Activated naive CD4-positive, alpha-beta T cell treated with anti-CD3 and anti-CD28 coated beads, Interleukin-2, amount 10 ng/mL, durations not matched to agents 7 days and 5 days (primary cell): Measurements from ENCODE around the gene BRICD5.

Experiments used
- CTCF ChIA-PET: fragments of 350-600 bp; sonication (Branson Sonifier 250); formaldehyde crosslinking; loops from one replicate; lab custom pipeline; 2021; ENCODE audit warnings: antibody characterized with exemption; lab: Charles Lee
- DNase-seq: peaks from one replicate; pipeline ENCODE4 v3.0.0-alpha.2; 2020
- H3K27ac Mint-ChIP-seq: one replicate; pipeline ENCODE4 v1.8.0; 2021; ENCODE audit warnings: mild to moderate bottlenecking, moderate library complexity, mixed read lengths
- H3K27me3 Mint-ChIP-seq: one replicate; pipeline ENCODE4 v1.8.0; 2021; ENCODE audit warnings: mild to moderate bottlenecking, mixed read lengths
- H3K36me3 Mint-ChIP-seq: one replicate; pipeline ENCODE4 v1.8.0; 2021; ENCODE audit warnings: mixed read lengths
- H3K4me1 Mint-ChIP-seq: one replicate; pipeline ENCODE4 v1.8.0; 2021; ENCODE audit warnings: mixed read lengths
- H3K4me3 Mint-ChIP-seq: one replicate; pipeline ENCODE4 v1.8.0; 2021; ENCODE audit warnings: mild to moderate bottlenecking, moderate library complexity, mixed read lengths
- H3K9me3 Mint-ChIP-seq: one replicate; pipeline ENCODE4 v1.8.0; 2021; ENCODE audit warnings: mixed read lengths

BRICD5 gene

GRCh38 chr16:2171601-2172178, 39.0 kb downstream of the BRICD5 start:
- H3K4me3 Mint-ChIP-seq: no peak overlapping the region
- CTCF ChIA-PET: no interaction called here
- no peaks in the 10 kb centered on the region for H3K4me1 Mint-ChIP-seq
- H3K27me3 Mint-ChIP-seq: no peaks in the 10 kb centered on the region
- H3K9me3 Mint-ChIP-seq: no peaks in the 10 kb centered on the region
- no peak for DNase-seq
- H3K27ac Mint-ChIP-seq: no peak overlapping the region
- H3K36me3 Mint-ChIP-seq: peaks cover 20% of the 10 kb centered on the region

GRCh38 chr16:2170587-2171435, 39.9 kb downstream of the BRICD5 start:
- Mint-ChIP-seq H3K4me1 (no peaks in the 10 kb centered on the region), H3K27ac (no peak overlapping the region), H3K36me3 (peaks cover 21% of the 10 kb centered on the region), H3K27me3 (no peaks in the 10 kb centered on the region), H3K9me3 (peaks cover 2% of the 10 kb centered on the region), H3K4me3 (no peak overlapping the region)
- no peak for DNase-seq
- CTCF ChIA-PET: no interaction called here

GRCh38 chr16:2170080-2170479, 40.6 kb downstream of the BRICD5 start:
- CTCF ChIA-PET: interaction anchor here (0.5 to 1.1 kb wide), 2 partner anchors 8 to 762 kb away, joined by 3 read pairs; no protein-coding TSS in a partner anchor

GRCh38 chr16:2167068-2167638, 43.5 kb downstream of the BRICD5 start:
- Mint-ChIP-seq H3K4me3 (no peak overlapping the region), H3K36me3 (peaks cover 21% of the 10 kb centered on the region), H3K27me3 (no peaks in the 10 kb centered on the region), H3K27ac (no peak overlapping the region), H3K4me1 (no peaks in the 10 kb centered on the region), H3K9me3 (peaks cover 10% of the 10 kb centered on the region)
- DNase-seq: no peak
- CTCF ChIA-PET: no interaction called here

More at GRCh38 chr16:2170080-2170479, 40.6 kb downstream of the BRICD5 start:
- H3K27me3 Mint-ChIP-seq: no peaks in the 10 kb centered on the region
- no peak for DNase-seq
- peaks cover 5% of the 10 kb centered on the region for H3K9me3 Mint-ChIP-seq
- no peak overlapping the region for H3K27ac Mint-ChIP-seq
- H3K4me1 Mint-ChIP-seq: no peaks in the 10 kb centered on the region
- no peak overlapping the region for H3K4me3 Mint-ChIP-seq
- peaks cover 22% of the 10 kb centered on the region for H3K36me3 Mint-ChIP-seq

GRCh38 chr16:2166263-2167067, 44.2 kb downstream of the BRICD5 start:
- no peak overlapping the region for H3K4me3 Mint-ChIP-seq
- H3K4me1 Mint-ChIP-seq: no peaks in the 10 kb centered on the region
- H3K27me3 Mint-ChIP-seq: no peaks in the 10 kb centered on the region
- no peak for DNase-seq
- CTCF ChIA-PET: interaction anchor here (0.6 kb wide), 1 partner anchor 26 kb away, joined by 3 read pairs; no protein-coding TSS in a partner anchor
- peaks cover 10% of the 10 kb centered on the region for H3K9me3 Mint-ChIP-seq
- H3K36me3 Mint-ChIP-seq: peaks cover 21% of the 10 kb centered on the region
- peak overlapping the region; percentile 77 for H3K27ac Mint-ChIP-seq

GRCh38 chr16:2165861-2166260, 44.8 kb downstream of the BRICD5 start:
- Mint-ChIP-seq H3K27ac (peak overlapping the region; percentile 77), H3K4me3 (no peak overlapping the region), H3K4me1 (no peaks in the 10 kb centered on the region), H3K36me3 (peaks cover 21% of the 10 kb centered on the region), H3K9me3 (peaks cover 10% of the 10 kb centered on the region), H3K27me3 (no peaks in the 10 kb centered on the region)
- DNase-seq: no peak
- CTCF ChIA-PET: no interaction called here

GRCh38 chr16:2163211-2163881, 47.3 kb downstream of the BRICD5 start:
- H3K9me3 Mint-ChIP-seq: peaks cover 10% of the 10 kb centered on the region
- H3K36me3 Mint-ChIP-seq: peaks cover 21% of the 10 kb centered on the region
- no peak overlapping the region for H3K27ac Mint-ChIP-seq
- no peak for DNase-seq
- no peak overlapping the region for H3K4me3 Mint-ChIP-seq
- no peaks in the 10 kb centered on the region for H3K27me3 Mint-ChIP-seq
- CTCF ChIA-PET: no interaction called here
- H3K4me1 Mint-ChIP-seq: no peaks in the 10 kb centered on the region

- peaks cover 4% of the 10 kb centered on the region for H3K4me1 Mint-ChIP-seq
- no peak overlapping the region for H3K27ac Mint-ChIP-seq
- no peak overlapping the region for H3K4me3 Mint-ChIP-seq
- CTCF ChIA-PET: no interaction called here
- H3K27me3 Mint-ChIP-seq: no peaks in the 10 kb centered on the region
- DNase-seq: no peak
- H3K36me3 Mint-ChIP-seq: peaks cover 21% of the 10 kb centered on the region
- H3K9me3 Mint-ChIP-seq: peaks cover 10% of the 10 kb centered on the region
Observed at GRCh38 chr16:2162676-2163118, 48.0 kb downstream of the BRICD5 start.

GRCh38 chr16:2161911-2162310, 48.8 kb downstream of the BRICD5 start:
- Mint-ChIP-seq H3K4me3 (no peak overlapping the region), H3K9me3 (peaks cover 10% of the 10 kb centered on the region), H3K36me3 (peaks cover 19% of the 10 kb centered on the region), H3K4me1 (peaks cover 12% of the 10 kb centered on the region), H3K27ac (no peak overlapping the region), H3K27me3 (no peaks in the 10 kb centered on the region)
- DNase-seq: no peak
- CTCF ChIA-PET: no interaction called here

- CTCF ChIA-PET: no interaction called here
- peaks cover 13% of the 10 kb centered on the region for H3K36me3 Mint-ChIP-seq
- H3K27ac Mint-ChIP-seq: no peak overlapping the region
- no peak for DNase-seq
- no peaks in the 10 kb centered on the region for H3K27me3 Mint-ChIP-seq
- H3K4me1 Mint-ChIP-seq: peaks cover 21% of the 10 kb centered on the region
- peaks cover 9% of the 10 kb centered on the region for H3K9me3 Mint-ChIP-seq
- H3K4me3 Mint-ChIP-seq: no peak overlapping the region
Observed at GRCh38 chr16:2160915-2161551, 49.6 kb downstream of the BRICD5 start.
